ENCODE measurements around the gene BASP1.

DNA sequence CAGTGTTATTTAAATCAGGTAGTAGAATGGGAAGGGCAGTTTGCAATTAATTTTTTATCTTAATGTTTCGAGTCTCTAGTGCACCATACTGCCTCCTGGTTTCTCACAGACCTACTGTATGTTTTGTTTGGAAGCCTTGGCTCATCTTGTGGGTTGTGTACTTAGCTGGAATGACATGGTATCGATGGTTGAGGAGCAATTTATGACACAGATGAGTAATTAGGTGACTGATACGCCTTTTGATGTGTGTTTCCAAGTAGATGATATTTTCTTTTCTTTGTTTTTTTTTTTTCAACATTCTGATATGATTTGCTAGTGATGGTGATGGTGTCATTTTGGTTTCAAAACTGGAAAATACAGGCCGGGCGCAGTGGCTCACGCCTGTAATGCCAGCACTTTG lies 16.1 kb downstream of the BASP1 start:
- no peak for TF ChIP-seq SP2 (tag by site-specific recombination; IDR thresholded peaks at IDR 0.05)
- no peak for TF ChIP-seq ZNF10 (tag by site-specific recombination; IDR thresholded peaks at IDR 0.05)
- TF ChIP-seq, protein P1, sequence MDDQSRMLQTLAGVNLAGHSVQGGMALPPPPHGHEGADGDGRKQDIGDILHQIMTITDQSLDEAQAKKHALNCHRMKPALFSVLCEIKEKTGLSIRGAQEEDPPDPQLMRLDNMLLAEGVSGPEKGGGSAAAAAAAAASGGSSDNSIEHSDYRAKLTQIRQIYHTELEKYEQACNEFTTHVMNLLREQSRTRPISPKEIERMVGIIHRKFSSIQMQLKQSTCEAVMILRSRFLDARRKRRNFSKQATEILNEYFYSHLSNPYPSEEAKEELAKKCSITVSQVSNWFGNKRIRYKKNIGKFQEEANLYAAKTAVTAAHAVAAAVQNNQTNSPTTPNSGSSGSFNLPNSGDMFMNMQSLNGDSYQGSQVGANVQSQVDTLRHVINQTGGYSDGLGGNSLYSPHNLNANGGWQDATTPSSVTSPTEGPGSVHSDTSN (CRISPR knock-in tag; IDR thresholded peaks at IDR 0.05), result no peak
- TF ChIP-seq, protein P2, sequence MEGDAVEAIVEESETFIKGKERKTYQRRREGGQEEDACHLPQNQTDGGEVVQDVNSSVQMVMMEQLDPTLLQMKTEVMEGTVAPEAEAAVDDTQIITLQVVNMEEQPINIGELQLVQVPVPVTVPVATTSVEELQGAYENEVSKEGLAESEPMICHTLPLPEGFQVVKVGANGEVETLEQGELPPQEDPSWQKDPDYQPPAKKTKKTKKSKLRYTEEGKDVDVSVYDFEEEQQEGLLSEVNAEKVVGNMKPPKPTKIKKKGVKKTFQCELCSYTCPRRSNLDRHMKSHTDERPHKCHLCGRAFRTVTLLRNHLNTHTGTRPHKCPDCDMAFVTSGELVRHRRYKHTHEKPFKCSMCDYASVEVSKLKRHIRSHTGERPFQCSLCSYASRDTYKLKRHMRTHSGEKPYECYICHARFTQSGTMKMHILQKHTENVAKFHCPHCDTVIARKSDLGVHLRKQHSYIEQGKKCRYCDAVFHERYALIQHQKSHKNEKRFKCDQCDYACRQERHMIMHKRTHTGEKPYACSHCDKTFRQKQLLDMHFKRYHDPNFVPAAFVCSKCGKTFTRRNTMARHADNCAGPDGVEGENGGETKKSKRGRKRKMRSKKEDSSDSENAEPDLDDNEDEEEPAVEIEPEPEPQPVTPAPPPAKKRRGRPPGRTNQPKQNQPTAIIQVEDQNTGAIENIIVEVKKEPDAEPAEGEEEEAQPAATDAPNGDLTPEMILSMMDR (tag by site-specific recombination; IDR thresholded peaks at IDR 0.05), result no peak
- no peak for TF ChIP-seq PRDM1 (tag by site-specific recombination; IDR thresholded peaks at IDR 0.05)

Data from HEK293 (cell line).